CD4-positive, alpha-beta T cell treated with Interleukin-4 for 4 hours (primary cell): ENCODE measurements around the gene FADS3.

Experiments
- DNase-seq: peaks from one replicate; pipeline ENCODE4 v3.0.0-alpha.2; 2020

FADS3 gene

DNA sequence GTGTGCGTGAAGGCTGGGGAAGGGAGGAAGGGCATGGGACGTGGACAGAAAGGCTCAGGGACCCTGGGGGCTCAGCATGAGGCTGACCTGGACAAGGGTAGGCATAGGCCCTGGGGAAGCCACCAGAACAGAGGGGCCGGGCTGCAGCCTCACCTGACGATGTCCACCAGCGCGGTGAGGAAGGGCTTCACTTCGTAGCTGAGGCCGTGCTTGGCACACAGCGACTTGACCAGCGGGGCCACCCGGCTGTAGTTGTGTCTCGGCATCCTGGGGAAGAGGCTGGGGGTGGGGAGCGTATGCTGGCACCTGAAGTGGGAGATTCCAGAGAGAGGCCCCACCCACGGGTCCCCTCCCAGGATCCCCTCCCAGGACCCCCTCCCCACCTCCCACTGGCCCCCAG lies 15.6 kb downstream of the FADS3 start:
- no peak for DNase-seq

DNA sequence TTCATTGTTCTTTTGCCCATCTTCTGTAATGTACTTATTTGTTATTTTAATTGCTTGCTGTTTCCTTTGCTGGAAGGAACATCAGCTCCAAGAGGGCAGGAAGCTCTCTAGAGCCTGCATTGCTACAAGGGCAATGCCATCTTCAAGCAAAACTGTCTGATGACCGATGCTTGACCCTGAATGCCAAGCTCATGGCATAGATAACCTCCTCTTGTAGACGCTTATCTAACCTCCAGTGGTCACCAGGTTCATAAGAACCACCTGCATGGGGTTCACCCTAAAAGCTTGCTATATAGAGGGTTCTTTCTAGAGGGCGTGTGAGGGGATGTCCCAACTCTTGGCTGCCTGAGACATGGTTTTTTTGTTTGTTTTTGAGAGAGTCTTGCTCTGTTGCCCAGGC lies 16.5 kb downstream of the FADS3 start:
- no peak for DNase-seq

- no peak for DNase-seq
Observed at GRCh38 chr11:61874377-61874809, 17.0 kb downstream of the FADS3 start.

DNA sequence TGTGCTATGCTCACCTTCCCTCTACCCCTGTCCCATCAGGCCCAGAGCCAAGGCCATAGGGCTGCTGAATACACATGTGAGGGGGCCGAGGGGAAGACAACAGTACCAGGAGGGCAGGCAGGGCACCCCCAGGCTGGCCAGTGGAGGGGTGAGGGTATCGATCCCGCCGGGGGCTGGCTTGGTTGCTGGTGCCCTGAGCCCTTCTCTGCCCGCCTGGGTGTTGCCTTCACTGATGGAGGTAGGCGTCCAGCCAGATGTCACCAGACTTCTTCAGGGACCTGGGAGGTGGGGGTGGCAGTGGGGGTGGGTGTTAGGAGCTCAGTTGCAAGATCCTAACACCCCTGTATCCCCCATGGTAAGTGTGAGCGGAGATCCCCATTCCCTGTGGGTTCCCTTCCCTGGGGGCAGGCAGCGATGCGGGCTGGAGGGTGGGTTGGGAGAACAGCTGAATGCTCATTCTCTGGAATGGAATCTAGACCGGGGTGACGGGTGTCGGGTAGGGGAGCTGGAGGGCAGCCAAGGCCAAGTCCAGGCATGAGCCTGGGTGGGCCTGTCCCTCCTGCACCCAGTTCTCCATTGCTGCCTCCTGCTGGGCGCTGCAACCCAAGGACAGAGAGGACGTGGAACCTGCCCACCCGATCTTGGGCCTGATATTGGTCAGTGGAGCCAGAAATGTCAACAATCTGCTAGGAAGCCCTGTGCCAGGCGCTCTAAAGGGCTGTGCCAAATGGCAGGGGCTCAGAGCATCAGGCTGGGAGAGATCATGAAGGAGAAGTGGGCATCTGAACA lies 17.6 kb downstream of the FADS3 start:
- DNase-seq, result no peak

DNA sequence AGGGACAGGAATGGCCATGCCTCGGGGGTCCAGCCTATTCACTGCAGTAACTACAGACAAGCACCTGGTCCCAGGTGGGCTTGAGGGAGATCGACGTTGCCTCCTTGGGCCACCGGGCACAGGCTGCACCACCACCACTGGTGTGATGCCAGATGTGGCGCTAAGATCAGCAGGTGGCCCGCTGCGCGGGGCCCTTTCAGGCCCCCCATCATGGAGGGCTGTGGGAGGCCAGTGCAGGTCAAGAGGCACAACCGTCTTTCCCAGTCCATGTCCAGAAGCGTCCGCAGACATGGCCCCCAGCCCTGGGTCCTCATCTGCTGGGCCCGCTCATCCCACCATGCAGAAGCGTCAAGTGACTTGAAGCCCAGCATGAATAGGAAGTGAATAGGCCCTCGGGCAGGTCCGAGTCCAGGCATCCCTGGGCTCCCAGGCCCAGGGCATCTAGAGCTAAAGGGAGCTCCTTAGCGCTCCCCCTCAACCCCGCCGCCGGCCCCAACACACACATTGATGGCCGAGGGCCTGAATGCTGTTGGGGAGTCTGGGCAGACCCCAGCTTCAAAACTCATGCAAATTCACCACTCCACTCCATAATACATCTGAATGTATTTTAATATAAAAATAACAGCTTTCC lies 18.3 kb downstream of the FADS3 start:
- DNase-seq, result no peak

- peak; percentile 36 for DNase-seq
Observed at GRCh38 chr11:61871158-61871597, 20.2 kb downstream of the FADS3 start.

GRCh38 chr11:61870541-61871031 lies 20.8 kb downstream of the FADS3 start:
- no peak for DNase-seq

- no peak for DNase-seq
Observed at GRCh38 chr11:61869708-61870451, 21.5 kb downstream of the FADS3 start.

- DNase-seq, result no peak
Observed at GRCh38 chr11:61869429-61869707, 22.0 kb downstream of the FADS3 start.

DNA sequence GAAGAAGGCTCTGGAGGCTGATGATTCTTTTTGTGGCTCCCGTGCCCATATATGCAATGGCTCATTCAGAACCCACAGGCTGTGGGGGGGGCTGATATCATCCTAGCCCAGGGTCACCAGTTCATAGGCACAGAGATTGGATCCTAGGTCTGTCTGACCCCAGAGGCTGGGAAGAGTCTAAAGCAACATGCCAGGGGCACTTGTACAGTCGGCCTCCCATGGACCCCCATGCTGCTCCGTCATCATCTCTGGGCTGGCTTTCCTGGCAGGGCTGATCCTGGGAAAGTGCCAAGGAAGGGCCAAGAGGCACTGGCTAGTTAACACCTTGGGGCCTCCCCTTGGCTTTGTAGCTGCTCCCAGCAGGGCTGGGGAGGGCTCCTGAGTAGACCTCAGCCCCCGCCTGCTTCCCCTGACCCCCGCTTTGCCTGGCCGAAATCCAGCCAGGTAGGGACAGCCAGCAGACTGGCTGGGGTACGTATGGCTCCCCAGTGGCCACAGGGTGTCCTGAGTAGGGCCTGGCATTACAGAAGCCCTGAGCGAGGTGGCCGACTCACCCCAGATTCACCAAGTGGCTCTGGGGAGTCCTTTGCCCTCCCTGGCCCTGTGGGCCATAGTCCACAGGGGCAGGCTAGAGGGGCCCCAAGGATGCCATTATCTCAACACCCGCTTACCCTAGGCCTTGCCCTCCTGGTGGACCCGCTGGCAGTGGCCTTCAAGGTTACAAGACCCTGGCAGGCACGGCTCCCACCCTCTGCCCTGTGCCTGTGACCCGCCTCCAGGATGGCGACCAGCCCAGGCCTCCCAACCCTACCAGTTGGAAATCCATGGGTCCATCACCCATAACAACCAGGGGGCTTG lies 22.5 kb downstream of the FADS3 start:
- no peak for DNase-seq

GRCh38 chr11:61866958-61867343 lies 24.4 kb downstream of the FADS3 start:
- DNase-seq, result no peak

DNA sequence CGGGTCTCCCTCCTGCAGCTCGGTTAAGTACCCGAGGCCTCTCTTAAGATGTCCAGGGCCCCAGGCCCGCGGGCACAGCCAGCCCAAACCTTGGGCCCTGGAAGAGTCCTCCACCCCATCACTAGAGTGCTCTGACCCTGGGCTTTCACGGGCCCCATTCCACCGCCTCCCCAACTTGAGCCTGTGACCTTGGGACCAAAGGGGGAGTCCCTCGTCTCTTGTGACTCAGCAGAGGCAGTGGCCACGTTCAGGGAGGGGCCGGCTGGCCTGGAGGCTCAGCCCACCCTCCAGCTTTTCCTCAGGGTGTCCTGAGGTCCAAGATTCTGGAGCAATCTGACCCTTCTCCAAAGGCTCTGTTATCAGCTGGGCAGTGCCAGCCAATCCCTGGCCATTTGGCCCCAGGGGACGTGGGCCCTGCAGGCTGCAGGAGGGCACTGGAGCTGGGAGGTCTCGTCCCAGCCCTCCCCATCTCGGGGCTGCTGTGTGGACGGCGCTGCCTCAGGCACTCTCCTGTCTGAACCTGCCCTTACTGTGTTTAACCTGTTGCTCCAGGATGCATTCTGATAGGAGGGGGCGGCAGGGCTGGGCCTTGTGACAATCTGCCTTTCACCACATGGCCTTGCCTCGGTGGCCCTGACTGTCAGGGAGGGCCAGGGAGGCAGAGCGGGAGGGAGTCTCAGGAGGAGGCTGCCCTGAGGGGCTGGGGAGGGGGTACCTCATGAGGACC lies 25.0 kb downstream of the FADS3 start:
- DNase-seq, result no peak

- DNase-seq, result no peak
Observed at GRCh38 chr11:61864814-61865775, 26.2 kb downstream of the FADS3 start.

DNA sequence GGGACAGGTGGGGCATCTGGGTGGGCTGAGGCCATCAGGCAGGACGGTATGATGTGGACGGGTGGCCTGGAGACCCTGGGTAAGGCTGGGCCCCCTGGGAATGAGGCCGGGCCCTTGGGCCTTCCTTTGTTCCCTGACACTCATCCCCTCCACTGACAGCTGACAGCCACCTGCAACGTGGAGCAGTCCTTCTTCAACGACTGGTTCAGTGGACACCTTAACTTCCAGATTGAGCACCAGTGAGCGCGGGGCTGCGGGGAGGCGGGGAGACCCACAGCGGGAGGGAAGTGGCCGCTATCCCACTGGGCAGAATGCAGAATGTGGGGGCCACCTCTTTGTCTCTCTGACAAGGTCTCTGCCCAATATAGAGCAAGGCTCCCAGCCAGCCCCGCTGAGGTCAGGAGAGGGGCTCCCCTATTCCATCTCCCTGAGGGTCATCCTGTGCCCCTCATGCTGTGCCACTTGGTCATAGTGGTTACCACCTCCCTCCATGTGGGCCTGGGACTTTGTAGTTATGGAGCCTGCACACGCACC lies 27.7 kb downstream of the FADS3 start:
- no peak for DNase-seq

- no peak for DNase-seq
Observed at GRCh38 chr11:61862714-61863547, 28.4 kb downstream of the FADS3 start.

GRCh38 chr11:61861634-61862033 lies 29.7 kb downstream of the FADS3 start:
- no peak for DNase-seq

DNA sequence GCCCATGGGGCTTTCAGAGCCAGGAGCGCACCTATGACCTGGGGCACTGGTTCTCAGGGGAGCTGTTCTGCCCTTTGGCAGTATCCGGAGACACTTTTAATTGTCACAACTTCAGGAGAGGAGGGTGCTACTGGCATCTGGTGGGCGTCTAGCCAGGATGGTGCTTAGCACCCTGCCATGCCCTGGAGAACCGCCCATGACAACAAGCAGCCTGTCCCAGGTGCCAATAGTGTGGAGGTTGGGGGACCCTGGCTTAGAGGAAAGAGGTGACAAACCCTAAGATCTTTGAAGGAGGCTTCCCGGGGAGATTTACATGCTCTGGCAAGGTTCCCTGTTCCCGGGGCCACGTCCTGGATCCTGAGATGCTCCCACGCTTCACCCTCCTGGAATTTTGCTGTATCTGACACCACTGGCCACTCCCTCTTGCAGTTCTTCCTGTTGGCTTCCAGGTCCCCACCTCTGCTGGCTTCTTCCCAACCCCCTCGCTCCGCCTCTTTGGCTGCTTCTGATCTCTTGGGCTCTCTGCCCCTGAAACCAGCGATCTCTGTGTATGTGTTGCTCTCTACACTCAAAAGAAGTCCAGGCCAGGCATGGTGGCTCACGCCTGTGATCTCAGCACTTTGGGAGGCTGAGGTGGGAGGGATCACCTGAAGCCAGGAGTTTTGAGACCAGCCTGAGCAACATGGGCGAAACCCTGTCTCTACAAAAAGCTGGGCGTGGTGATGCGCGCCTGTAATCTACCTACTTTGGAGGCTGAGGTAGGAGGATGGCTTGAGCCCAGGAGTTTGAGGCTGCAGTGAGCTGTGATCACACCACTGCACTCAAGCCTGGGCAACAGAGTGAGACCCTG lies 31.1 kb downstream of the FADS3 start:
- no peak for DNase-seq

DNA sequence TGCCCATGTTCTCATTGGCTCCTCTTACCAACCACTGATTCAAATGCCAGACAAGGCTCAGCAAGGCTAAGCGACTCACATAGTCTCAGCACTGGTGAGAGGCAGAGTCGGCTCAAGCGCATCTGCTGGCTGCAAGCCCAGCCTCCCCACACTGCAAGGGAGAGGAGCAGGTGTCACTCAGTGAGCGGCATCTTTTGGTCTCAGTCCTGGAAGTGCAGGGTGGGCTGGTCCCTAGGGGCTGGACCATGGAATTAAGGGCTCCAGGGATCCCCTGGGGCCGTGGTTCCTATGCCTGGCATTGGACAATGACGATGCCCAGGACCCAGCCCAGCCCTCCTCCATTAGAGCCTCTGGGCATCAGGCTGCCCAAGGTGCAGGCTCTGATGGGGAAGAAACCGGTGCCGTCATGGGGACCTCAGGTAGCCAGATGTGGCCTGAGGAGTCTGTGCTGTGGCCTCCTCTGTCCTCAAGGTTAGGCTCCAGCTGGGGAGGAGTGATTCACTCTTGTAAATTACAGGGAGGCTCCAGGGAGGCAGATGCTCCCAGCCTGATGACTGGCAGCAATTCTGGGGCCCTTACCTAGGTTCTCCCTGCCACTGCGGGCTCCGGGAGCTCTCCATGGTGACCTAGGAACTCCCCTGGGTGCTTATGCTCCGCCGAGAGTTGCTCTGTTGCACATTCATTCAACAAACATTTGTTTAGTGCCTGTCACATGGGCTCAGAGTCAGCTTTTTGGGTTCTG lies 35.2 kb downstream of the FADS3 start:
- no peak for DNase-seq
